Muscle of leg (tissue), 11 donors: Measurements from ENCODE around the gene SHC3. TPM values are rescaled to one million over a fixed set of nuclear protein-coding genes. Genes with fewer than 3 reads are reported as not detected.

Experiments
- DNase-seq: peaks from one replicate; pipeline ENCODE4 v3.0.0; 2013
- H3K27ac ChIP-seq: one replicate; pipeline ENCODE4 v1.5.1; 2013; ENCODE audit warnings: mild to moderate bottlenecking, low read length, control low read depth
- H3K27me3 ChIP-seq: one replicate; pipeline ENCODE4 v1.6.1; 2013; ENCODE audit warnings: low read length; ENCODE audit not compliant: control insufficient read depth, insufficient read depth
- H3K36me3 ChIP-seq: one replicate; pipeline ENCODE4 v1.6.1; 2013; ENCODE audit warnings: low read length; ENCODE audit not compliant: control insufficient read depth, insufficient read depth
- H3K4me1 ChIP-seq: one replicate; pipeline ENCODE4 v1.6.1; 2013; ENCODE audit warnings: low read length; ENCODE audit not compliant: control insufficient read depth, insufficient read depth
- H3K4me3 ChIP-seq: one replicate; pipeline ENCODE4 v1.5.1; 2013; ENCODE audit warnings: low read length, control low read depth
- H3K9me3 ChIP-seq: replicated peaks from 2 replicates; pipeline ENCODE4 v1.6.1; 2013; ENCODE audit warnings: low read depth, low read length; ENCODE audit not compliant: control insufficient read depth
- WGBS: methylation state at CpG from one replicate; pipeline ENCODE4 v1.1.5; 2013; ENCODE audit warnings: missing lambda C conversion rate; ENCODE audit not compliant: insufficient coverage; 5-methylcytosine and 5-hydroxymethylcytosine counted together
- polyA plus RNA-seq, 8 donors: library from polyadenylated mRNA; unstranded; fragments of 120-200 nt; gene quantifications; one replicate each; pipeline versions ENCODE4 v1.2.1 to v1.2.3, GENCODE V29; 2013; ENCODE audit warnings: inconsistent platforms in 1 of 8, low replicate concordance in 1 of 8; ENCODE audit not compliant: insufficient read length in 8 of 8, insufficient read depth in 1 of 8
- total RNA-seq: library from RNA; stranded (reverse); fragments of 120-200 nt; gene quantifications from one replicate; pipeline ENCODE4 v1.2.4, GENCODE V29; 2013

The SHC3 gene
- total and polyA plus RNA-seq, 9 donors = 0.45 to 1.1 (median 0.65) TPM

GRCh38 chr9:88992556-88992955 is 186.1 kb downstream of the SHC3 start:
- DNase-seq = no peak
- H3K9me3 ChIP-seq = no peaks in the 10 kb centered on the region
- peaks cover 49% of the 10 kb centered on the region for H3K4me1 ChIP-seq
- no CpG with 5 or more reads among the region's 4 CpGs for WGBS
- H3K27ac ChIP-seq = peak overlapping the region; percentile 29
- H3K27me3 ChIP-seq = peaks cover 2% of the 10 kb centered on the region
- peaks cover 15% of the 10 kb centered on the region for H3K36me3 ChIP-seq
- peak overlapping the region; percentile 52 for H3K4me3 ChIP-seq

GRCh38 chr9:88991066-88992034 is 187.3 kb downstream of the SHC3 start, which contains the start of gene S1PR3:
Gene S1PR3 (plus strand): TSS chr9:88991468. CDS start chr9:89001201, 9,733 bp downstream.
- DNase-seq = peak; percentile 93
- Histone ChIP-seq H3K9me3 (no peaks in the 10 kb centered on the region), H3K36me3 (peaks cover 10% of the 10 kb centered on the region), H3K27me3 (peaks cover 2% of the 10 kb centered on the region), H3K4me3 (peak within 1 kb of the TSS; percentile 52), H3K27ac (peak within 1 kb of the TSS; percentile 86), H3K4me1 (peaks cover 40% of the 10 kb centered on the region)
- under 1% methylated on average over 55 of the region's 94 CpGs for WGBS

GRCh38 chr9:88990729-88991065 is 187.9 kb downstream of the SHC3 start:
- peaks cover 2% of the 10 kb centered on the region for H3K27me3 ChIP-seq
- peaks cover 4% of the 10 kb centered on the region for H3K36me3 ChIP-seq
- H3K4me3 ChIP-seq = peak overlapping the region; percentile 52
- WGBS = 4% methylated on average over 14 of the region's 21 CpGs
- peak overlapping the region; percentile 86 for H3K27ac ChIP-seq
- H3K9me3 ChIP-seq = no peaks in the 10 kb centered on the region
- DNase-seq = no peak
- H3K4me1 ChIP-seq = peaks cover 34% of the 10 kb centered on the region

GRCh38 chr9:88990041-88990728 is 188.4 kb downstream of the SHC3 start:
- no peaks in the 10 kb centered on the region for H3K9me3 ChIP-seq
- DNase-seq = peak; percentile 47
- H3K27ac ChIP-seq = peak overlapping the region; percentile 86
- WGBS = 47% methylated on average over 22 of the region's 25 CpGs
- H3K4me1 ChIP-seq = peaks cover 31% of the 10 kb centered on the region
- H3K4me3 ChIP-seq = peak overlapping the region; percentile 52
- peaks cover 2% of the 10 kb centered on the region for H3K27me3 ChIP-seq
- H3K36me3 ChIP-seq = peaks cover 2% of the 10 kb centered on the region

GRCh38 chr9:88988796-88989641 is 189.6 kb downstream of the SHC3 start:
- no peak for DNase-seq
- no peak overlapping the region for H3K4me3 ChIP-seq
- peaks cover 23% of the 10 kb centered on the region for H3K4me1 ChIP-seq
- 33% methylated on average over 5 of the region's 7 CpGs for WGBS
- H3K27me3 ChIP-seq = peaks cover 2% of the 10 kb centered on the region
- no peaks in the 10 kb centered on the region for H3K9me3 ChIP-seq
- H3K36me3 ChIP-seq = peaks cover 2% of the 10 kb centered on the region
- H3K27ac ChIP-seq = peak overlapping the region; percentile 55

GRCh38 chr9:88987661-88988060 is 191.0 kb downstream of the SHC3 start:
- Histone ChIP-seq H3K9me3 (no peaks in the 10 kb centered on the region), H3K4me1 (peaks cover 19% of the 10 kb centered on the region), H3K27ac (no peak overlapping the region), H3K4me3 (no peak overlapping the region), H3K36me3 (no peaks in the 10 kb centered on the region), H3K27me3 (no peaks in the 10 kb centered on the region)
- WGBS = 100% methylated on average over 2 of the region's 4 CpGs
- no peak for DNase-seq

- WGBS = no CpG with 5 or more reads among the region's 3 CpGs
- Histone ChIP-seq H3K4me3 (no peak overlapping the region), H3K27me3 (no peaks in the 10 kb centered on the region), H3K36me3 (no peaks in the 10 kb centered on the region), H3K4me1 (peaks cover 16% of the 10 kb centered on the region), H3K9me3 (peaks cover 4% of the 10 kb centered on the region), H3K27ac (no peak overlapping the region)
- no peak for DNase-seq
Measured at GRCh38 chr9:88986776-88987175, 191.8 kb downstream of the SHC3 start.

GRCh38 chr9:88985616-88986015 is 193.0 kb downstream of the SHC3 start:
- Histone ChIP-seq H3K27ac (no peak overlapping the region), H3K27me3 (no peaks in the 10 kb centered on the region), H3K4me1 (peaks cover 10% of the 10 kb centered on the region), H3K4me3 (no peak overlapping the region), H3K36me3 (no peaks in the 10 kb centered on the region), H3K9me3 (peaks cover 8% of the 10 kb centered on the region)
- DNase-seq = no peak
- WGBS = no CpG with 5 or more reads among the region's 2 CpGs

- peaks cover 3% of the 10 kb centered on the region for H3K4me1 ChIP-seq
- no peak for DNase-seq
- no peak overlapping the region for H3K27ac ChIP-seq
- no peaks in the 10 kb centered on the region for H3K36me3 ChIP-seq
- H3K27me3 ChIP-seq = no peaks in the 10 kb centered on the region
- no peak overlapping the region for H3K4me3 ChIP-seq
- WGBS = 100% methylated on average over 2 of the region's 4 CpGs
- peaks cover 8% of the 10 kb centered on the region for H3K9me3 ChIP-seq
Measured at GRCh38 chr9:88984543-88984883, 194.1 kb downstream of the SHC3 start.
